ENCODE measurements around the gene SNX10. TPM values are rescaled to one million over a fixed set of nuclear protein-coding genes. Genes with fewer than 3 reads are reported as not detected.
A peak's percentile ranks its signal among the peaks of the same experiment; 100 is the strongest.

Gene SNX10
- total RNA-seq, 1 donor from 2014 or later: 1.2 TPM

- intact Hi-C loops (cut with DNase I): no loop called here
- ATAC-seq (ENCODE audit: poor library complexity) (no peak), DNase-seq (no peak)
Observed at GRCh38 chr7:26381476-26382353, 90.1 kb downstream of the SNX10 start.

- DNase-seq (no peak), ATAC-seq (ENCODE audit: poor library complexity) (no peak)
- intact Hi-C loops (cut with DNase I): no loop called here
Observed at GRCh38 chr7:26385240-26385639, 93.6 kb downstream of the SNX10 start.

DNA sequence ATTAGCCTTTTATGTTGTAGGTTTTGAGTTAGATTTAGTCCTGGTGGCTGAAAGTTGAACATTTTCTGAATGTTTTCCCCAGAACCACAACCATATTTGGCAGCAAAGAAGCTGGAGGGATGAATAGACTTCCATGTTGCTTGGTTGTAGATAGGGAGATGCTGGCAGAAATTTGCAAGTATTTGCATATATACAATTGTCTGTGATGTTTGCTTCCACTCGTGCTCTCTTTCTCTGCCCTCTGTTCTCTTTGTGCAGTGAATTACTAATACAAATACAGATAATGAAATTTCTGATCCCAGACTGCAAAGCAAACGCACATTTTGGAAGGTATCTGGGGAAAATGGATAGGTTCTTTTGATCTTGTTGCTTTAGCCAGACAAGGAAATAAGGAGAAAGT lies 96.1 kb downstream of the SNX10 start:
- intact Hi-C loops (cut with DNase I): no loop called here
- no peak for ATAC-seq (ENCODE audit: poor library complexity)
- no peak for DNase-seq

GRCh38 chr7:26388256-26388655 lies 96.6 kb downstream of the SNX10 start:
- DNase-seq (no peak), ATAC-seq (ENCODE audit: poor library complexity) (no peak)
- intact Hi-C loops (cut with DNase I): no loop called here

DNA sequence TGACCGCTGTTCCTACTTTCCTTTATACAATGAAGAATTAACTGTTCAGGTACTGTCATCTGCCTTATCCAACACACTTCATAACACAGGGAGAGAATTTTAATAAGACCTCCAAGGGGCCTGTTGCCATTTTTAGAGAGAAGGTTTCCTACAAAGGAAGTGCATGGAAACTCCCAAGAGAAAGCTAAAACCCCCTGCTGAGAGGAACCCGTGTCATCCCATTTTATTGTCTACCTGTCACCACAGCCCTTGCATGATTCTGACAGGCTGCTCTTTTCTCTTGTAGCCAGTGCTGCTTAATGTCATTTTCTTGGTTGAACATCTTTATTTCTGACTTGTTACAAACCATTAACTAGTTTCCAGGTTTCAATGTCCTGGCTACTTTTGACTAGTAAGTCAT lies 98.4 kb downstream of the SNX10 start:
- intact Hi-C loops (cut with DNase I): no loop called here
- ATAC-seq (ENCODE audit: poor library complexity) (no peak), DNase-seq (no peak)

DNA sequence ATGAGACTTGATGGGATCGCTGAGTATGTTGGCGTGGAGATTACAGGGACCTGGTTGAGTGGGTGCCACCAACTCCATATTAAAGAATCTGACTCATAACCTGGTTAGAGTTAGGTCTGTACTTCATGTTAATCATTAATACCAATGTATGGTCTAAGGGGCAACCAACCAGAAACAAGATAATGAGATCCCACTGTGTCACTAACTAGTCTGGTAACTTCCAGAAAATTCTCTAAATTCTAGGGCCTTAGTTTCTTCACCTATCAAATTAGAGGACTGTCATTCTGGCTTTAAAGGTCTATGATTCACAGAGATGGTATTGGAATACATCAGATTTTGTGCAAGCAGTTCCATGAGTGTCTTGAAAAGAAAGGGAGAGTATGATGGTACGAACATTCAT lies 102.2 kb downstream of the SNX10 start:
- intact Hi-C loops (cut with DNase I): no loop called here
- ATAC-seq (ENCODE audit: poor library complexity) (no peak), DNase-seq (no peak)

DNA sequence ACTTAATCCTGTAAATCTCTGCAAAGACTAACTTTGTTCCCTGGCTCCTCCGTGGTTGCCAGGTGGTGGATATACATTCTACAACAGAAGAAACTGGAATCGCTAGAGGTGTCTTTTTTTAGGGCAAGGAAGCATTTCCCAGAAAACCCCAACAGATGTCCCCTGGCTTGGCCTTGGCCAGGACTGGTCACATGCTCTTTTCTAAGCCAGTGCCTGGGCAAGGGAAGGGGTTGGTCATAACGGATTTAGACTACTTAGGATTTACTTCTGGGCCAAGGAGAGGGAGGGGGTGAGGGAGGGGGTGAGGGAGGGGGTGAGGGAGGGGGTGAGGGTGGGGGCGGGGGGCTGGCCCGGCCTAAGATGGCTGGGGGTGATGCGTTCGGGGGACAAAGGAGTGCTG lies 105.7 kb downstream of the SNX10 start:
- DNase-seq (no peak), ATAC-seq (ENCODE audit: poor library complexity) (no peak)
- intact Hi-C loops (cut with DNase I): no loop called here

DNA sequence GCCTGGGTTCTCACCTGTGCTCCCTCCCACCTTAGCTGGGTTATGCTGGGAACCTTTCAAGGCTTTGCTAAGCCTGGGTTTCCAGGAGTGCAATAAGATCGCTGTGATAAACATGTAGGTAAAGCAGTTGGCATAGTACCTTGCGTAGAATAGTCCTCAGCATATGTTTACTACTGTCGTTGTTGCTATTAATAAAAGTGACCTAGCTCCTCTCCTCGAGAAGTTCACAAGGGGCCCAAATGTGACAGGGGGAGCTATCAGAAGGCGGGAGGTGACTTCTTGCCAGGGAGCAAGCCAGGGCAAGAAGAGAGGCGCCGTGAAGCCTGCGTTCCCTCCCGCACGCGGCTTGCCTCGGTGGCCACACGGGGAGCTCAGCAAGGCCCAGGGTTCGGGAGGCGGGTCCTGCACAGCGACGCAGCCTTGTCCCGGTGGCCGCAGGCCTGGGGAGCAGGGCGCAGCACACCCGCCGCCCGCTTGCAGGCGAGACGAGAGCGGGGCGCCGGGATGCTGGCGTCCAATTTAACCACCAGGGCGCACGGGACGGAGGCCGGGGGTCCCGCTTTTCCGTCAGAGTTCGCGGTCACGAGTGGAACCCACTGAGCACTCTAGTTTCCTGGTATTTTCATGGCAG lies 106.2 kb downstream of the SNX10 start:
- intact Hi-C loops (cut with DNase I): no loop called here
- DNase-seq (peak; percentile 61), ATAC-seq (ENCODE audit: poor library complexity) (peak; percentile 71)

DNA sequence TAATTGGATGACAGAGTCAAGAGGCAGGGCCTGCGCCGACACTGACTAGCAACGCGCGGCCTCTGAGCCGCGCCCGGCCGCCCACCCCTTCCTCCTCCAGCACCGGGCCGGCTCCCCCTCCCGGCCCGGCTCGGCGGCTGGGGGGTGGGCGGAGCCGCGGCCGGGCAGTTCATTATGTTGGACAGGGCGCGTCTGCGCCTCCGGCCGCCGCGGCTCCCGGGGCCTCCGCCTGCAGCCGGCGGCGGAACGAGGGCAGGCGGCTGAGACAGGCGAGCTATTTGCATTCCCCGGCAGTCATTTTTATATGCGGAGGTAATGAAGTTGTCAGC lies 106.7 kb downstream of the SNX10 start:
- DNase-seq: peak; percentile 80
- intact Hi-C loops (cut with DNase I): no loop called here
- peak; percentile 97 for ATAC-seq (ENCODE audit: poor library complexity)

GRCh38 chr7:26398756-26399509 lies 107.3 kb downstream of the SNX10 start:
- ATAC-seq (ENCODE audit: poor library complexity) (peak; percentile 82), DNase-seq (no peak)
- intact Hi-C loops (cut with DNase I): no loop called here

DNA sequence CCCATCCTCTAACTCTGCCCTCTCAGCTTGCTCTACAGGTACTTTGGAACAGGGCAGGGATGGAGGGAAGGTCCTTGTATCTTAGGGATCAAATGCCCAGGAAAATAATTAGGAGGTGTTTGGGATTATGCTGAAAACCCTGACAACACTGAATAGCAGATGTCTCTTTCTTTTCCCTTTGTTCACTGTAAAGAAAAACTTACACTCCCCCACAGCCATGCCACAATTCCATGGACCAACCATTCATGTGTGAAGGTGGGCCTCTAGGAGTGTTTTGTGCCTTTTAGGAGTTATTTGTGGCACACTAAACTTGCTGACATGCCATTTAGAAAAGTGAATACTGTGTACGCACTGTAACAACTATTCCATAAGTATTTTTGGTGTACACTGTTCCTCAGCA lies 108.1 kb downstream of the SNX10 start:
- intact Hi-C loops (cut with DNase I): no loop called here
- no peak for DNase-seq

GRCh38 chr7:26403640-26404039 lies 112.0 kb downstream of the SNX10 start:
- ATAC-seq (ENCODE audit: poor library complexity): no peak
- intact Hi-C loops (cut with DNase I): no loop called here
- no peak for DNase-seq

More for the DNA sequence above, 108.1 kb downstream of the SNX10 start:
- no peak for ATAC-seq (ENCODE audit: poor library complexity)

- no peak for ATAC-seq (ENCODE audit: poor library complexity)
- DNase-seq: no peak
- intact Hi-C loops (cut with DNase I): no loop called here
Observed at GRCh38 chr7:26404189-26404996, 112.7 kb downstream of the SNX10 start.

DNA sequence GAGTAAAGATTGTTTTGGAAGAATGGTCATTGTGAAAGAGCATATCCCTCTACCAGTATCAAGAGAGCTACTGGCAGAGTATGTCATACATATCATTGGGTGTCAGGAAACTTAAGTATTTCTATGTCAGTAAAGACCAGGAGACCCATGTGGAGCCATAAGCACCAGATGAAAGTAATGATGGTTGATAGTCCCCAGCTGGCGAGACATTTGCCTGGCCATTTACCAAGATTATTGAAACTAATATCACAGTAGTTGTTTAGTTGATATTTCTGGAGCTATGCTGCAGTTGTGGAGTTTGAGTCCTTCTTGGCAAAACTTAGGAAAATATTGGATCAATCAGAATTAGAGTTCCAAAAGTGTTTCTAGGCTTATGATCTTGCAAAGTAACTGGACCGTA lies 114.8 kb downstream of the SNX10 start:
- ATAC-seq (ENCODE audit: poor library complexity) (no peak), DNase-seq (no peak)
- intact Hi-C loops (cut with DNase I): no loop called here

- intact Hi-C loops (cut with DNase I): no loop called here
- DNase-seq: no peak
- no peak for ATAC-seq (ENCODE audit: poor library complexity)
Observed at GRCh38 chr7:26409661-26410547, 118.2 kb downstream of the SNX10 start.

- intact Hi-C loops (cut with DNase I): no loop called here
- no peak for ATAC-seq (ENCODE audit: poor library complexity)
- no peak for DNase-seq
Observed at GRCh38 chr7:26413007-26413691, 121.5 kb downstream of the SNX10 start.

- DNase-seq (no peak), ATAC-seq (ENCODE audit: poor library complexity) (no peak)
- intact Hi-C loops (cut with DNase I): no loop called here
Observed at GRCh38 chr7:26416004-26416403, 124.3 kb downstream of the SNX10 start.

Measured in Right ventricle myocardium superior (tissue), 1 donor.